ENCODE data around the gene ABCB8.

ABCB8 gene

DNA sequence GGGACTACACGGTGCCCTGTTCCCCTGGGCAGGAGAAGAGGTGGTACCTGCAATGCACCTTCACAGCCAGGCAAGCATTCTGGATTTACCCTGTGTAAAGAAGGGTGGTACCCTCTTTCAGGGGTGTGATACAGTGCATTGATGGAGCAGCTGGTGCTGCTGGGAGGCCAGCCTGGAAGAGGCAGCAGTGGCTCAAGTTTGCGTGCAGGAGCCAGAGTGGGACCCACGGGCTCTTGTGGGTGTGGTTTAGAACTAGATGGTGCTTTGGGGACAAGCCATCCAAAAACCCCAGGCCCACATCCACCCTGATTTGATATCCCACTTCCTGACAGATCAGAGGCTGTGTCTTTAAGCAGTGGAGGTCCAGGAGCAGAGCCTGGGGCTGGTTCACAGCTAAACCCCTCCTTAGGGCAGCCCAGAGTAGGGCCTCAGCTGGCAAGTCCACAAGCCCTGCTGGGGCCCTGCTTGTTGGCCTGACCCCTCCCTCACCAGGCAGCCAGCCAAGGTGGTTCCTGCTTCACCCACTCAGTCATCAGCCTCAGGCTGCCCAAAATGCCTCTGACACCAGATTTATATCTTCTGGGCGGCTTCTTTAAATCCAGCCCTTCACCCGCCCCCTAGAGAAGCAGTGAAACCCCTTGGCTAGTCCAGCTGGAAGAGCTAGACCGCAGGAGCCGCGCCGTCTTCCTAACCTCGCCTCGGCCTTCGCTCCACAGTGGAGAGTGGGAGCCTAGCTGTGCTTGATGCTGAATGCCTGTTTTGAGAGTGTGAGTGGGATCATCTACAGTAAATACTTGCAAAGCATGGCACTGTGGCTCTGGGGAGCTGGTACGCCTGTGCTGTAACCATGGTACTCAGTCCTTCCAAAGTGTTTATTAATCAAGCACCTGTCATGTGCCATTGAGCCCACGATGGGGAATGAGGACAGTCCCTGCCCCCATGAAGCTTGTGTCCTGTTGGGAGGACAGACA is 18.6 kb downstream of the ABCB8 start:
- no peak for DNase-seq (ENCODE audit: low read depth, low spot score)
- H3K4me3 ChIP-seq (ENCODE audit: low read length), result no peak overlapping the region

DNA sequence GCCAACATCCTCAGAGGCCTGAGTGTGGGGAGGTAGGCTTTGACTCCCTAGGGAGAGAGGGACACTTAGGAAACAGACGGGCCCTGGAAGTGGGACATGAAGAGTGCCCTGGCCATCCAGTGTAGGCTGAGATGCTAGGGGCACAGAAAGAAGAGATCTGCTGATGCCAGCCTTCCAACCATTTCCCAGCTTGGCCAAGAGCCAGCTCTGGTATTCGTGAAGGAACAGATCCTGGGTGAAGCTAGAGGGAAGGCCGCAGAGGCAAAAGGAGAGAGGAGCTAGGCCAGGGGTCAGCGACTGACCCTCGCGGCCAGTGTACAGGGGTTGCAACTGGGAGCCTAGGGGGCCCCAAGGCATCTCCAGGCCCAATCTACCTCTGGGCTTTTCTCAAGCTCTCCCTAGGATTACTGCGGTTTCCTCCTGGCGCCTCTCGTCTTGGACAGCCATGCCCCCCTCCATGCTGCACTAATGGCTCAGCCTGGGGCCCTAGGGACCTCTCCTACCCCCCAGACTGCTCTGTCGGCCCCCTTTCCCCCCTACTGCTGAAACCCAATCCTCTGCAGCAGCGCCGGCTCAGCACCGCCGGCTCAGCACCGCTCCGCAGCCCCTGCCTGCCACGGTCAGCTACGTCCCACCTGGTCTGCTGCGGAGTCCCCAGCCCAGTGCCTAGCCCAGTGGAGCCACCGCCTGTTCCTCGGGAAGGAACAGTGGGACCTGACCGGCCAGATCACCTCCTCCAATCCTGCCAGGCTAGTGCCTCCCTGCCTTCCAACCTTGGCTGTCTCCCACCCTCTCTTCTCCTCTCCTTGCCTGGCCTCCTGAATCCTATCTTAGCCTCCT is 19.9 kb downstream of the ABCB8 start, which contains the start of gene ASIC3:
TSS of gene ASIC3 (plus strand) at position 556 of the 840 bp plus-strand sequence. CDS start 355 bp downstream, outside the sequence.
- H3K4me3 ChIP-seq (ENCODE audit: low read length), result no peak within 1 kb of the TSS
- no peak for DNase-seq (ENCODE audit: low read depth, low spot score)

DNA sequence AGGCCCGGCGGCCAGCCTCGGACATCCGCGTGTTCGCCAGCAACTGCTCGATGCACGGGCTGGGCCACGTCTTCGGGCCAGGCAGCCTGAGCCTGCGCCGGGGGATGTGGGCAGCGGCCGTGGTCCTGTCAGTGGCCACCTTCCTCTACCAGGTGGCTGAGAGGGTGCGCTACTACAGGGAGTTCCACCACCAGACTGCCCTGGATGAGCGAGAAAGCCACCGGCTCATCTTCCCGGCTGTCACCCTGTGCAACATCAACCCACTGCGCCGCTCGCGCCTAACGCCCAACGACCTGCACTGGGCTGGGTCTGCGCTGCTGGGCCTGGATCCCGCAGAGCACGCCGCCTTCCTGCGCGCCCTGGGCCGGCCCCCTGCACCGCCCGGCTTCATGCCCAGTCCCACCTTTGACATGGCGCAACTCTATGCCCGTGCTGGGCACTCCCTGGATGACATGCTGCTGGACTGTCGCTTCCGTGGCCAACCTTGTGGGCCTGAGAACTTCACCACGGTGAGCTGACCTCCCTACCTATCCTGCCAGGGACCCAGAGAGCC is 20.7 kb downstream of the ABCB8 start:
- DNase-seq (ENCODE audit: low read depth, low spot score), result no peak
- H3K4me3 ChIP-seq (ENCODE audit: low read length), result no peak overlapping the region

DNA sequence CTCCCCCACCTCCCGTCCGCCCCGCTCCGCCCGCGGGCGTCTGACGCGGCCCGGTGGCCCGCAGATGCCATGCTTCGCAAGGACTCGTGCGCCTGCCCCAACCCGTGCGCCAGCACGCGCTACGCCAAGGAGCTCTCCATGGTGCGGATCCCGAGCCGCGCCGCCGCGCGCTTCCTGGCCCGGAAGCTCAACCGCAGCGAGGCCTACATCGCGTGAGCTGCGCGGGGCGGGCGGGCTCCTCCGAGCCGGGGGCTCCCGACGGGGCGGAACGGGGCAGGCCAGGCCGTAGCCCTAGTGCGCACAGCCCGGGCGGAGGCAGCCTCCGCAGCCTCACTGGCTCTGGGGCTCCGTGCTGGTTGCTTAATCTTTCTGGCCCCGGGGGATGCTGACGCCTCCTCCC is 22.9 kb downstream of the ABCB8 start:
- peak; percentile 75 for DNase-seq (ENCODE audit: low read depth, low spot score)
- no peak overlapping the region; the same call in 1 of the 2 replicates for H3K4me3 ChIP-seq (ENCODE audit: low read length)

DNA sequence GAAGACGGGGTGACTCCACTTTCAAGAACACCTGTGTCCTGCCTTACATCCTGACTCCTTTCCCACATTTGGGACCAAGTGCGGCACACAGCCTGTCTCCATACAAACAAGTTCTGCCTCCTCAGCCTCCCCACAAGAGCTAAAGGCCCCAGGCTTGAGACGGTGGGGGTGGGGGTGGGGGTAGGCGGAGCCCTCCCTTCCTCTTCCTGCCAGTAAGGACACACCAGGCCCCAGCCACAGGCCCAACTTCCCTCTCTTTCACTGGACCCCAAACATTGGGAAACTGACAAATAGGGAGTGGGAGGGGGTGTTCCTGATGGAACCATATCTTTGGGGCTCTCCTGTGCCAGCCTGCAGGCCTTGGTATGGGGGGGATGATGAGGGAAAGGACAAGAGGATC is 24.8 kb downstream of the ABCB8 start:
- no peak overlapping the region for H3K4me3 ChIP-seq (ENCODE audit: low read length)
- DNase-seq (ENCODE audit: low read depth, low spot score), result no peak

DNA sequence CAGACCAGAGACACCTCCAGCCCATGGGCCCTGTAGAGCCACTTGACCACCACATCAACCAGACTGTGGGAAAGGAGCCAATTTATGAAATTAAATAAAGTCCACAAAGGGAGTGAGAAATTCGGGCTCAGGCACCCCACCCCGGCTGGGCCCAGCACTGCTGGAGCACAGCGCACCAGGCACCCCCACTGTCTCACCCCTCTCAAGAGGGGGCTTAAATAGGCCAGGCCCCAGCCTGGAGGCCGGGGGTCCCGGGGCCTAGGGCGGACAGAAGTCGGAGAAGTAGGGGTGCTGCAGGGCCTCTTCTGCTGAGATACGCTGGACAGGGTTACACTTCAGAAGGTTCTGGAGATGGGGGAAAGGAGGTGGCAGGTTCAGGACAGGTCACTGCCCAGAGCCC is 25.5 kb downstream of the ABCB8 start:
- DNase-seq (ENCODE audit: low read depth, low spot score), result no peak
- no peak overlapping the region for H3K4me3 ChIP-seq (ENCODE audit: low read length)

DNA sequence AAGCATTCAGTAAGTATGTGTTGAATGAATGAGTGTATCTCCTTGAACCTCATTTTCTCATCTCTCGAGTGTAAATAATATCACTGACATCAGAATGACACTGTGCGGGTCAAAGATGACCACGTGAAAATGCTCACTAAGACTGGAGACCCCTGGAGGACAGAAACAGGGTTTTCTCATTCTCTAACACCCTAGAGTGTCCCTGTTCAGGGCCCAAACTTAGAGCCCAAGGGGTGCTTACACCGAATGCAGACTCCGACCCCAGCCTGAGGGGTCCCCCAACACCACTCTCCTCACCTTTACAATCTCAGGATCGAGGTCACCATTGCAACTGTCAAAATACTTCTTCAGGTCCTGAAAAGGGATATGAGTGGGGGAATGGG is 28.0 kb downstream of the ABCB8 start:
- H3K4me3 ChIP-seq (ENCODE audit: low read length), result no peak overlapping the region
- DNase-seq (ENCODE audit: low read depth, low spot score), result no peak

DNA sequence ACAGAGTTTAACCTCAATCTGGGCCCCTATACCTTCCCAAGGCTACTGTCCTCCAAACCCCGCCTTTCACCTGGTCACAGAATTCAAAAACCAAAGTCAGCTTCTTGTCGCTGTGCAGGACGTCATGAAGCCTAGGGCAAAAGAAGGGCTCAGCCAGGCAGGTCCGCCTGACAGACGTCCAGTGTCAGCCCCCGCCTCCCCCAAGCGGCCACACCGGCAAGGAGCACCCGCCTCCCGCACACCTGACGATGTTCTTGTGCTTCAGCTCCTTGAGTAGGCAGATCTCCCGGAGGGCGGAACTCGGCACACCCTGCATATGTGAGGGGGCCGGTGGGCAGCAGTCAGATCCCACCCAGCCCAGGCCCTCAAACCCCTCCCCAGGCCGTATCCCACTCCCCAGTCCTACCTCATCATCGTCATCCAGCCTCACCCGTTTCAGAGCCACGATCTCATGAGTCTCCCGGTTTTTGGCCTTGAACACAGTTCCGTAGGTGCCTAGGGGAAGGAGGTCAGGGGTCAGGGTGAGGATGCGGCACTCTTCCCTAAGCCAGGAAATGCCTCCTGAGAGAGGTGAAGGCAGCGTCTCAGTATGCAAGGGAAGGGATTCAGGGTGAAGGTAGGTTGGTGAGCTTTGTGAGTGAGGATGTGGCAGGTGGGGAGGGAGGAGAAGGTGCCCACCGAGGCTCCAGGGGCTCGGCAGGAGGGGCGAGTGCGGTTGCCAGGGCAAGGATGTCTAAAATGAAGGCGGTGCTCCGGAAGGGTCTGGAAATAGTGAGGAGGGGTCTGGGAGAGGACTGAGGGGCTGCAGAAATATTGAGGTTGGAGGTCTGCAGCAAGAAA is 28.6 kb downstream of the ABCB8 start:
- DNase-seq (ENCODE audit: low read depth, low spot score), result no peak
- peak overlapping the region; percentile 91 for H3K4me3 ChIP-seq (ENCODE audit: low read length)

DNA sequence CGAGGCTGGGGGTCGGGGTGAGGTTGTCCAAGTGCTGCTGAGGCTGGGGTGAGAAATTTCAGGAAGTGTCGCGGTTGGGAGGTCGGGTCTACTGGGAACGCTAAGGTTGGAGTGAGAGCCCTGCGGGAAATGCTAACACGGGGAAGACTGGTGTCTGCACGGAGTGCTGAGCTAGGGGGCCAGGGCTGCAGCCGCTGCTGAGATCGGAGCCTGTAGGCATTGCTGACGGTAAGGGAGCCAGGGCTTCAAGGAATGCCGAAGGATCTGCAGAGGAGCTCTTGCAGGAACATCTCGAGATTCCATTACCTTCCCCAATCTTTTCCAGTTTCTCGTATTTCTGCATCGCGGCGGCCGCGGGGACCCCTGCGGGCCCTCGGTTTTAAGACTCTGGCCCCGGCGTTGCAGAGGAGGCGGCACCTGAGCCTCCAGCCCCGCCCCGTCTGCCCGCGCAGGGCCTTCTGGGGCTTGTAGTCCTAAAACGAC is 29.3 kb downstream of the ABCB8 start, which contains the start of gene CDK5:
TSS of gene CDK5 (minus strand) at position 392 of the 483 bp plus-strand sequence. CDS start at position 343, 49 bp downstream.
- no peak for DNase-seq (ENCODE audit: low read depth, low spot score)
- H3K4me3 ChIP-seq (ENCODE audit: low read length), result peak within 1 kb of the TSS; percentile 91

DNA sequence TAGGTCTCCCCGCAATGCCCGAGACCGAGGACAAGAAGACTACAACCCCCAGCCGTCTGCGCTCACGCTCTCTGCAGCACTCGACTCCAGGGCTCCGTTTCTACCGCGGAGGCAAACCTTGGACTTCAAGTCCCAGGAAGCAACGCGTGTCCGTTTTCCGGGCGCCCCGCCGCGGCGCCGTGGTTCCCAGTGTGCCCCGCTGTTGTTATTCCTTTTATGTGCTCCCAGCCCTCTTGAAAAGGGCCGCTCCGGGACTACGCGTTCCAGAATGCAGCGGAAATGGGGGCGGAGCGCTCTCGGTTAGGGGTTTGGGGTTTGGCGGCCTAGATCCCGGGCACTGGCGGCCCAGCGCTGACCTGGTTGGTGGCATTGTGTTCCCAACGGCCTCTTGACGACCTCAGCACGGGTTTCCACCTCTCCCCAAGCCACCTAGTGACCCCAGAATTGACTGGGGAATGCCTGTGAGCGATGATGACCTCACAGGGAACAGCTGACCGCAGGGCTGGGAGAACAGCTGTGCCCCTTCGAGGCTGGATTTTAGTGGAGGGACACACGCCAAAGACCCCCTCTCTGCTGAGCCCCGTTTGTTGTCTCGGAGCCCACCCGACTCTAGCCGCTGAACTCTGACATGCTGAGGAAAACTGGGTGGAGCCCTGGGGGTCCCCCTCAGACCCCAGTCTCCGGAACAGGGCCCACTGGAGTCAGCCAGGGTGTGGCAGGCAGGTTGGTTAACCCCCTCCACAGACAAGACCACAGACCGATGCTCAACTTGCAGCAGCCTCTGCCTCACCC is 29.9 kb downstream of the ABCB8 start:
- DNase-seq (ENCODE audit: low read depth, low spot score), result peak; percentile 99
- H3K4me3 ChIP-seq (ENCODE audit: low read length), result peak overlapping the region; percentile 91

DNA sequence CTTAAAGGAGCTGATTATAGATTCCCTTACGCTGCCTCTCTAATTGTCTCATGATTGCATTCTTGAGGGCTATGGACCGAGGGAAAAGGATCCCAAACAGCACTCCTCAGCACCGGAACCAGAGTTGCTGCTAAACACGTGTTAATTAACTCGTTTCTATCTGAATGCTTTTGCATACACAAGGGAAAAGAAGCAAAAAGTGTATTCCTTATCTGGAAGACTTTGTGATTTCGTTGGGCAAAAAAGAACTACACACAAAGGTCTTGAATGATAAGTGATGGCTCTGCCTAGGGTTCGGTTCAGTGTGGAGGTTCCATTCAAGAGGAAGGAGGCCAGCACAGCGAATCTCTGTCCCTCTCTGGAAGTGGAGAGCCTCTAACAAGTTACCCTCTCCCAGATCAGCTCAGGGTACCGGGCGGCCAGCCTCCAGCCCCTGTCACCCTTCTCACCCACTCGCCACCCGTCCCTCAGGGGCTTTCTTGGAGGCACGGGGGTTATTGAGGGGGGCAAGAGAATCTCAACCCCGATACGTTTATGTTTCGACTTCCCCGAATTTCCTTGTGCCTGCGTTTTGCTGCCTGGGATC is 30.6 kb downstream of the ABCB8 start:
- H3K4me3 ChIP-seq (ENCODE audit: low read length), result peak overlapping the region; percentile 91
- DNase-seq (ENCODE audit: low read depth, low spot score), result no peak

DNA sequence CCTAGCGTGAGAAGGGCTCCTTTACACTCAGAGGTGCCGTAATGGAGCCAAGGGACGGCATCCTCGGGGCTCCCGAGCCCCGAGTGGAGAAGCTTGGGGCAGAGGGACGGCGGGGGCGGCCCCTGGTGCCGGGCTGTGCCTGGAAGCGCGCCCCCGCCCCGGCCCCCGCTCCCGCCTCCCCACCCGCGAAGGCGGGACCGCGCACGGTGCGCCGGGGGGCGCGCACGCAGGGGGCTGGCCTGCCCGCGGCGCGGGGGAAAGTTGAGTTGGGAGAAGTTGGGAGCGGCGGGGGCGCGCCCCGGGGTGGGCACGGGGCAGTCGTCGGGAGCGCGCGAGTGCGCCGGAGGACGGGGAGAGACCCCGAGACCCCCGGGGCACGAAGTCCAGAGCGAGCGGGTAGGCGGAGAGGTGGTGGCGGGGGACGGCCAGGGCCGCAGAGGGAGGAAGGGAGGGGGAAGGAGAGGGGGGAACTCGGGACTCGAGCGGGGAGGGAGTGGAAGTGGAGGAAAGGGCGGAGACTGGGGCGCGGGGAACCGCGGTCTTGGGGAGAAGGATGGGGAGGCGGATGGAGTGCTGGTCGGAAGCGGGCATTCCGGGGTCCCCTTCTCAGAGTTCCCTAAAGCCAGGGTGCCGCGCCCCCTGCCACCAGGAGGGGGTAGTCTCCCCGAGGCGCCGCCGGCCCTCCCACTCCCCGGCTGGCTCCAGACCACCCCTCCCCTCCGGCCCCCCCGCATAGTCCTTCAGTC is 31.3 kb downstream of the ABCB8 start, which contains the start of gene SLC4A2:
TSS of gene SLC4A2 (plus strand) at position 223 of the 746 bp plus-strand sequence. CDS start 2,399 bp downstream, outside the sequence.
- peak within 1 kb of the TSS; percentile 91 for H3K4me3 ChIP-seq (ENCODE audit: low read length)
- DNase-seq (ENCODE audit: low read depth, low spot score), result peak; percentile 57

DNA sequence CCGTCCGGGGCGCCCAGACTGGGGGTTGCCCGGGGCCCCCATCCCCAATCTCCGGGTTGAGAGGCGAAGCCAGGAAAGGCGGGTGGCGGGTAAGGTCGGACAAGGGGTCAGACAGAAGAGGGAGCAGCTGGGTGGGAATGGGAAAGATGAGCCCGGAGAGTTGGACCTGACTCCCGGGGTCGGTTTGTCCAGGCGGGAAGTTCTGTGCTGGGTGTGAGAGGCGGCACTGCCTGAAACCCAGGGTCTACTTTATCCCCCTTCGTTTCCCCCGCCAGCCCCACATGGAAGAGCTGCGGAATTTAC is 31.8 kb downstream of the ABCB8 start:
- H3K4me3 ChIP-seq (ENCODE audit: low read length), result peak overlapping the region; percentile 81
- DNase-seq (ENCODE audit: low read depth, low spot score), result no peak

DNA sequence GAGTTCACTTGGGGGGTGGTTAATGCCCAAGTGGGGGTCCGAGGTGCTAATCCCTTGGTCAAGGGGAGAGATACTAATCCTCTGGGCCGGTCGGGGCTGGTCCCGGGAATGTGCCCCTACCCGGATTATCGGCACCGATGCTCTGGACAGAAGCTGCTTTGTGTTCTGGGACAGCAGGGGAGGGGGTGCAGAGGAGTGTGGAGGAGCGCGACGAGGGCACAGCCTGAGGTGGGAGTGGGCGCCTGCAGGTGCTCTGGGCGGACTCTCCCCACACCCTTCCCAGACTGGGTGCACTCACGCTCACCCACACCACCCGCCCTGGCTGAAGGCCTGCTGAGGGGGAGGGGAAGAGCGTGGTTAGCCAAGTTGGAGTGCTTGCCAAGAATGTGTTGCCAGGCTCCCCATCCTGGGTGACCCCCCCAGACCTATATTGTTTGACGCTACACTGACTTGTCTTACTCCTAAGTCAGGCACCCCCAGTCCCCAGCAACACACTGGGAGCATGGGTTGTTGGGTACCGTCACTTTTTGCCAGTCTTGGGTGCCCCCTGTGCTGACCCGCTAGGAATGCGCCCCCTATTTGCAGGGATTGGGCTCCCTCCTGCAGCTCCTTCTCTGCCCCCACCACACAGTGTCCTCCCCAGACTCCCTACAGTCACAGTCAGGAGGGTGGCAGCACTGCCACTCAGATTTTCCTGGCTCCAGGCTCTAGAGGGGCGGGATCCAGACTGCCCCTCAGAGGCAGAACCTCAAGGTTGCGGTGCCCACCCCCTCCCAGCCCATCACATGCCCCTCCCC is 32.4 kb downstream of the ABCB8 start:
- no peak for DNase-seq (ENCODE audit: low read depth, low spot score)

DNA sequence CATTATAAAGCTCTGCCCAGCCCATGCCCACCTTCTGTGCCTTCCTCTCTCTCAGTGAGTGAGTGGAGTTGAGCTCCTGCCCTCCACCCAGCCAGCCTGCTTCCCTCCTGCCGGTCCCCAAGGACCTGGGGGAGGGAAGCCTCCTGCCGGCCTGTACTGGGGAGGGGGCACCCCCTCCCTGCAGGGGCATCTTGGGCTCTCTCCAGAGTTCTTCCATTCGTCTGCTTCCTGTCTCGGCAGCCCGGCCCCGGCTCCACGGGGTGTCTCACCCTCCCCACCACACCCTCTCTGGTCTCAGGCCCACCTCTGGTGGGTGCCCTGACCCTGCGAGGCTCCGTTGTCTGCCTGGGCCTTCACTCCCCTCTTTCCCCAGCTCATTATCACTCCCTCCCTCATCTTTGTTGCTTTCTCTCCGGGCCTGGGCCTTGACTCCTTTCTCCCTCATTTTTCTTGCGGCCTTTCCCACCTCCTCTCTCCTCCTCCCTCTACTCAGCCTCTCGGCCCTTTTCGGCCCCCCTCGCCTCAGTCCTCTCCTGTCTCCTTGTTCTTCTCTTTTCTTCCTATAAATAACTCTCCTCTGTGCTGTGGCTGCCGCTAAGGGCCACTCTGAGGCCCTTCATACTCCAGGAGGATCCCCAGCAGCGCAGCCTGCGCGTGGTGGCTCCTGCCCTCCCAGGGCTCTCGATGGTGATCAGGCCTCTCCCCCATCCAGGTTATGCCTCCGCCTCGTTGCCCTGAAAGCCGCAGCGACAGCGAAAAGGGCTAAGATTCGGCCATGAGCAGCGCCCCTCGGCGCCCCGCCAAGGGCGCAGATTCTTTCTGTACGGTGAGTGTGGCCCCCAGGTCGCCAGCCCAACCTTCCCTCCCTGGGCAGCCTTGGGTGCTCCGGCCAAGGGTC is 33.2 kb downstream of the ABCB8 start:
- no peak for DNase-seq (ENCODE audit: low read depth, low spot score)
- H3K4me3 ChIP-seq (ENCODE audit: low read length), result no peak overlapping the region

More for the DNA sequence above, 32.4 kb downstream of the ABCB8 start:
- H3K4me3 ChIP-seq (ENCODE audit: low read length), result peak overlapping the region; percentile 81

All from Jurkat, Clone E6-1 (cell line).